Liver (tissue), 9 donors: Measurements from ENCODE around the gene PDCL3. TPM values are rescaled to one million over a fixed set of nuclear protein-coding genes. Genes with fewer than 3 reads are reported as not detected.

Experiments
- DNase-seq: peaks from one replicate; pipeline ENCODE4 v3.0.0-alpha.2; 2017; ENCODE audit warnings: low spot score
- H3K27ac ChIP-seq, 2 donors: one replicate each; pipeline ENCODE4 v1.7.0; 2013; ENCODE audit warnings: inconsistent platforms in 2 of 2, low read length in 2 of 2, control low read depth in 1 of 2, low read depth in 1 of 2, mild to moderate bottlenecking in 1 of 2
- H3K27me3 ChIP-seq, 4 donors: one replicate each; pipeline versions ENCODE4 v1.6.1 to v1.7.0; 2013; ENCODE audit warnings: low read length in 3 of 4, inconsistent platforms in 1 of 4, mild to moderate bottlenecking in 1 of 4, moderate library complexity in 1 of 4; ENCODE audit not compliant: control insufficient read depth in 4 of 4, insufficient read depth in 4 of 4
- H3K36me3 ChIP-seq, 4 donors: one replicate each; pipeline versions ENCODE4 v1.6.1 to v1.7.0; 2013; ENCODE audit warnings: low read length in 3 of 4, mild to moderate bottlenecking in 3 of 4, low read depth in 1 of 4, moderate library complexity in 1 of 4; ENCODE audit not compliant: control insufficient read depth in 4 of 4, insufficient read depth in 3 of 4
- H3K4me1 ChIP-seq, 4 donors: one replicate each; pipeline versions ENCODE4 v1.6.1 to v1.7.0; 2013; ENCODE audit warnings: low read length in 3 of 4, mild to moderate bottlenecking in 3 of 4, moderate library complexity in 1 of 4; ENCODE audit not compliant: control insufficient read depth in 4 of 4, insufficient read depth in 4 of 4
- H3K4me3 ChIP-seq, 3 donors: one replicate each; pipeline versions ENCODE4 v1.6.1 to v1.7.0; 2013; ENCODE audit warnings: low read length in 3 of 3, control low read depth in 1 of 3, low read depth in 1 of 3, mild to moderate bottlenecking in 1 of 3
- H3K9ac ChIP-seq, 2 donors: one replicate each; pipeline ENCODE4 v1.7.0; 2013; ENCODE audit warnings: low read length in 2 of 2, mild to moderate bottlenecking in 2 of 2, moderate library complexity in 2 of 2, control low read depth in 1 of 2, low read depth in 1 of 2
- H3K9me3 ChIP-seq, 4 donors: one replicate each; pipeline versions ENCODE4 v1.6.1 to v1.7.0; 2013; ENCODE audit warnings: low read length in 3 of 4; ENCODE audit not compliant: control insufficient read depth in 4 of 4
- ATF3 ChIP-seq: IDR thresholded peaks from 2 replicates; pipeline ENCODE4 v1.6.1; 2016; ENCODE audit warnings: antibody characterized with exemption
- CTCF ChIP-seq: fragments of 150-350 bp; IDR thresholded peaks from 2 replicates; pipeline ENCODE4 v1.5.1; 2017; ENCODE audit warnings: improper control_type of control experiment, low read depth, low read length; ENCODE audit not compliant: missing input control
- EGR1 ChIP-seq, 2 donors: IDR thresholded peaks; 2 replicates each; pipeline ENCODE4 v1.6.1; 2016 to 2018; ENCODE audit warnings: antibody characterized with exemption in 2 of 2, low read depth in 2 of 2
- FOXA1 ChIP-seq: IDR thresholded peaks from 2 replicates; pipeline ENCODE4 v1.6.1; 2016; ENCODE audit warnings: antibody characterized with exemption
- FOXA2 ChIP-seq: IDR thresholded peaks from 2 replicates; pipeline ENCODE4 v1.6.1; 2016; ENCODE audit warnings: antibody characterized with exemption
- GABPA ChIP-seq, 2 donors: IDR thresholded peaks in 1 of 2; conservative IDR thresholded peaks in 1 of 2; 2 replicates each; pipeline ENCODE4 v1.6.1; 2016; ENCODE audit warnings: antibody characterized with exemption in 2 of 2, mild to moderate bottlenecking in 1 of 2, moderate library complexity in 1 of 2
- HNF4A ChIP-seq, 2 donors: conservative IDR thresholded peaks; 2 replicates each; pipeline ENCODE4 v1.6.1; 2016; ENCODE audit warnings: antibody characterized with exemption in 2 of 2, mild to moderate bottlenecking in 2 of 2
- HNF4G ChIP-seq: IDR thresholded peaks from 2 replicates; pipeline ENCODE4 v1.6.1; 2016; ENCODE audit warnings: antibody characterized with exemption
- JUND ChIP-seq, 2 donors: IDR thresholded peaks; 2 replicates each; pipeline ENCODE4 v1.6.1; 2016; ENCODE audit warnings: antibody characterized with exemption in 2 of 2
- NR2F2 ChIP-seq: IDR thresholded peaks from 2 replicates; pipeline ENCODE4 v1.6.1; 2016; ENCODE audit warnings: antibody characterized with exemption
- RAD21 ChIP-seq, 2 donors: IDR thresholded peaks; 2 replicates each; pipeline ENCODE4 v1.6.1; 2016; ENCODE audit warnings: antibody characterized with exemption in 2 of 2, mild to moderate bottlenecking in 2 of 2
- REST ChIP-seq: IDR thresholded peaks from 2 replicates; pipeline ENCODE4 v1.6.1; 2016; ENCODE audit warnings: antibody characterized with exemption, mild to moderate bottlenecking
- RXRA ChIP-seq, 2 donors: IDR thresholded peaks; 2 replicates each; pipeline ENCODE4 v1.6.1; 2017 to 2018; ENCODE audit warnings: antibody characterized with exemption in 2 of 2, mild to moderate bottlenecking in 1 of 2
- SP1 ChIP-seq: IDR thresholded peaks from 2 replicates; pipeline ENCODE4 v1.6.1; 2018; ENCODE audit warnings: antibody characterized with exemption, mild to moderate bottlenecking
- YY1 ChIP-seq: IDR thresholded peaks from 2 replicates; pipeline ENCODE4 v1.6.1; 2016; ENCODE audit warnings: antibody characterized with exemption, mild to moderate bottlenecking
- ZBTB33 ChIP-seq: IDR thresholded peaks from 2 replicates; pipeline ENCODE4 v1.6.1; 2016; ENCODE audit warnings: antibody characterized with exemption
- WGBS: extraction: QIAGEN DNeasy Blood & Tissue Kit; methylation state at CpG from one replicate; pipeline ENCODE4 v1.1.7; 2013; 5-methylcytosine and 5-hydroxymethylcytosine counted together
- polyA plus RNA-seq, 2 donors: library from polyadenylated mRNA; stranded (reverse) in 1 of 2; unstranded in 1 of 2; fragments of 200-250 nt in 1 of 2; fragments of >200 nt in 1 of 2; fragmentation: Nextera tagmentation in 1 of 2; extraction: Ambion mirVana in 1 of 2; gene quantifications; one replicate each; pipeline versions ENCODE4 v1.2.1 to v1.2.3, GENCODE V29; 2013 to 2015
- total RNA-seq, 2 donors: library from RNA; depleted of rRNA; stranded (reverse); fragments of >200 nt; gene quantifications; one replicate each; pipeline ENCODE4 v1.2.3, GENCODE V29; 2014
- donor health status: healthy.
- donor health status: healthy.
- donor health status: healthy.
- donor health status: healthy.
- donor health status: healthy.

The PDCL3 gene
- total and polyA plus RNA-seq, 4 donors: 4.2 to 12.3 (median 7.0) TPM

GRCh38 chr2:100603414-100603813, 40.6 kb downstream of the PDCL3 start:
- no peak overlapping the region for H3K27ac ChIP-seq
- no peaks in the 10 kb centered on the region for H3K4me1 ChIP-seq
- no peak for TF ChIP-seq YY1
- no peak for TF ChIP-seq ATF3
- no peak for TF ChIP-seq SP1
- TF ChIP-seq HNF4A (conservative IDR thresholded peaks at IDR 0.05): no peak
- no peak for TF ChIP-seq JUND (IDR thresholded peaks at IDR 0.05)
- no peak for TF ChIP-seq HNF4G
- no peak for TF ChIP-seq ZBTB33
- TF ChIP-seq EGR1 (IDR thresholded peaks at IDR 0.05; ENCODE audit: low read depth in 2 of 2): no peak
- H3K9ac ChIP-seq: no peak overlapping the region
- no peaks in the 10 kb centered on the region for H3K9me3 ChIP-seq
- WGBS: 94% methylated on average over 7 of the region's 7 CpGs
- DNase-seq: no peak
- no peaks in the 10 kb centered on the region for H3K36me3 ChIP-seq
- no peak overlapping the region for H3K4me3 ChIP-seq
- H3K27me3 ChIP-seq: no peaks in the 10 kb centered on the region

- TF ChIP-seq RAD21 (IDR thresholded peaks at IDR 0.05) (no peak), REST (no peak), NR2F2 (no peak), FOXA2 (no peak), HNF4A (conservative IDR thresholded peaks at IDR 0.05) (no peak), YY1 (no peak), HNF4G (no peak), RXRA (IDR thresholded peaks at IDR 0.05) (no peak), JUND (IDR thresholded peaks at IDR 0.05) (no peak), GABPA (IDR thresholded peaks at IDR 0.05 in 1 of 2, conservative IDR thresholded peaks at IDR 0.05 in 1 of 2) (no peak), FOXA1 (no peak), SP1 (no peak), EGR1 (IDR thresholded peaks at IDR 0.05; ENCODE audit: low read depth in 2 of 2) (no peak), CTCF (no peak)
- Histone ChIP-seq H3K9me3 (no peaks in the 10 kb centered on the region), H3K4me3 (no peak overlapping the region), H3K9ac (no peak overlapping the region), H3K4me1 (no peaks in the 10 kb centered on the region), H3K27me3 (no peaks in the 10 kb centered on the region), H3K27ac (no peak overlapping the region), H3K36me3 (no peaks in the 10 kb centered on the region)
- no peak for DNase-seq
- WGBS: 80% methylated on average over 10 of the region's 10 CpGs
These were observed 41.3 kb downstream of the PDCL3 start for GRCh38 chr2:100603948-100604633.
